OCI-LY1 (cell line): ENCODE data around the gene ASB7.

ENCODE experiments used
- H2AFZ ChIP-seq: fragments of 200-600 bp; sonication (generic), shearing (Covaris generic); 2 replicates; pipeline ENCODE4 v1.6.0; 2014; ENCODE audit warnings: antibody characterized with exemption, mild to moderate bottlenecking, low read length
- H3F3A ChIP-seq: fragments of 200-600 bp; sonication (generic), shearing (Covaris generic); 2 replicates; pipeline ENCODE4 v1.6.0; 2014; ENCODE audit warnings: mild to moderate bottlenecking, antibody characterized with exemption, low read length, moderate library complexity; ENCODE audit not compliant: insufficient read depth
- H3K27ac ChIP-seq: fragments of 200-600 bp; sonication (generic); 2 replicates; pipeline ENCODE4 v1.5.1; 2014; ENCODE audit warnings: low read length, mixed run types, mild to moderate bottlenecking, low read depth; ENCODE audit not compliant: poor library complexity, severe bottlenecking
- H3K27me3 ChIP-seq: fragments of 200-600 bp; sonication (generic); 2 replicates; pipeline ENCODE4 v1.6.0; 2014; ENCODE audit warnings: antibody characterized with exemption, mild to moderate bottlenecking, low read length, moderate library complexity; ENCODE audit not compliant: insufficient read depth
- H3K36me3 ChIP-seq: fragments of 200-600 bp; sonication (generic); 2 replicates; pipeline ENCODE4 v1.6.1; 2014; ENCODE audit warnings: mild to moderate bottlenecking, antibody characterized with exemption, low read length, moderate library complexity, mixed read lengths; ENCODE audit not compliant: insufficient read depth
- H3K4me1 ChIP-seq: fragments of 200-600 bp; sonication (generic); 2 replicates; pipeline ENCODE4 v1.5.1; 2014; ENCODE audit warnings: mild to moderate bottlenecking, low read length, moderate library complexity; ENCODE audit not compliant: insufficient read depth, severe bottlenecking
- H3K4me2 ChIP-seq: fragments of 200-600 bp; sonication (generic), shearing (Covaris generic); 2 replicates; pipeline ENCODE4 v1.6.1; 2014; ENCODE audit warnings: low read length
- H3K4me3 ChIP-seq: fragments of 200-600 bp; sonication (generic); 2 replicates; pipeline ENCODE4 v1.5.1; 2014; ENCODE audit warnings: low read length, low read depth, mild to moderate bottlenecking, mixed read lengths; ENCODE audit not compliant: poor library complexity, severe bottlenecking
- H3K79me2 ChIP-seq: fragments of 200-600 bp; shearing (Covaris generic); 2 replicates; pipeline ENCODE4 v1.6.1; 2016; ENCODE audit warnings: mixed run types, low read length, mixed read lengths; ENCODE audit not compliant: insufficient read depth
- H3K9ac ChIP-seq: fragments of 200-600 bp; sonication (generic), shearing (Covaris generic); 2 replicates; pipeline ENCODE4 v1.6.1; 2014; ENCODE audit warnings: mild to moderate bottlenecking, low read length, mixed read lengths
- H3K9me2 ChIP-seq: fragments of 200-600 bp; sonication (generic), shearing (Covaris generic); 2 replicates; pipeline ENCODE4 v1.6.1; 2014; ENCODE audit warnings: low read depth, mild to moderate bottlenecking, low read length, mixed read lengths
- H3K9me3 ChIP-seq: fragments of 200-600 bp; shearing (Covaris generic); 2 replicates; pipeline ENCODE4 v1.6.1; 2014; ENCODE audit warnings: low read length, mixed read lengths
- H4K20me1 ChIP-seq: fragments of 200-600 bp; sonication (generic), shearing (Covaris generic); 2 replicates; pipeline ENCODE4 v1.6.0; 2016; ENCODE audit warnings: mild to moderate bottlenecking, low read length; ENCODE audit not compliant: insufficient read depth
- EZH2 ChIP-seq: fragments of 200-600 bp; sonication (generic), shearing (Covaris generic); IDR thresholded peaks from 2 replicates; pipeline ENCODE4 v1.8.0; 2017; ENCODE audit warnings: borderline replicate concordance, mixed run types, mild to moderate bottlenecking, antibody characterized with exemption, low read length, moderate library complexity, mixed read lengths
- TF ChIP-seq, protein P1 (sequence below): fragments of 200-600 bp; sonication (generic), shearing (Covaris generic); IDR thresholded peaks from 2 replicates; pipeline ENCODE4 v1.5.1; 2017; ENCODE audit warnings: mild to moderate bottlenecking, antibody characterized with exemption, low read length, moderate library complexity, mixed read lengths

ASB7 gene, protein sequence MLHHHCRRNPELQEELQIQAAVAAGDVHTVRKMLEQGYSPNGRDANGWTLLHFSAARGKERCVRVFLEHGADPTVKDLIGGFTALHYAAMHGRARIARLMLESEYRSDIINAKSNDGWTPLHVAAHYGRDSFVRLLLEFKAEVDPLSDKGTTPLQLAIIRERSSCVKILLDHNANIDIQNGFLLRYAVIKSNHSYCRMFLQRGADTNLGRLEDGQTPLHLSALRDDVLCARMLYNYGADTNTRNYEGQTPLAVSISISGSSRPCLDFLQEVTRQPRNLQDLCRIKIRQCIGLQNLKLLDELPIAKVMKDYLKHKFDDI

DNA sequence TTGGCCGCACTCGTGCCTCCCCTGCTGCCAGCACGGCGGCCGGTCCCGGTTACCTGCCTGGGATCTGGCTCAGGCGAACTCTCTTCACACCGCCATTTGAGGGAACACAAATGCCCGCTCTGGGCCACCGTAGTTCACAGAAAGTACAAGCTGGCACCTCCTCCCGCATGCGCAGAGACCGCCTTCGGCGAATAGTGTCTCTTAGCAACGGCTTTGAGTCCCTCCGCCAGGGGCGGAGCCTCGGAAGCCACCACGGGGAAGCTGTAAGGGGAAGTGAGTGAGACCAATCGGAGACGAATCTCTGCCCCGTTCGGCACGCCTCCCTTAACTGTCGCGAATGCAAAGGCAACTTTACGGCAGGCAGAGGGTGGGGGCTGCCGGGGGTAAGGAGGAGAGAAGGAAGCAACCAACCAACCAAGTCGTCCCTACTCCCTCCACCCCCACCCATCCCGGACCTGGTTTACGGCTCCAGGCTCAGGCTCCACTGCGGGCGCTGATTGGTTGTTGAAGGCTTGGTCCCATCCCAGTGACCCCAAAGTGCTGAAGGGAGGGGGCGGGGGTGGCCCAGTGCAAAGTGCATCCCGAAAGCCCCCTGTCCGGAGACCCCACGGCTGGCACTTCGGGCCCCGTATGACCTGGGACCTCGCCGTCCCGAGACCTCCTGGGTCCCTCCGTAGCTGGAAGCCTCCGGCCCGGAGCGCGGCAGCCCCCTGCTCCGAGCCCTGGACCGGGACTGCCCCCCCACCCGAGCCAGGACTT is at the start of gene ASB7, which contains the start of gene LINS1:
Gene ASB7 (plus strand): TSS at position 526 of the 759 bp plus-strand sequence. CDS start 9,628 bp downstream, outside the sequence.
Gene LINS1 (minus strand): TSS at position 121 of the 759 bp plus-strand sequence. CDS start 21,342 bp downstream, outside the sequence.
- H3K27me3 ChIP-seq, result no peaks in the 10 kb centered on the region
- H4K20me1 ChIP-seq, result no peaks in the 10 kb centered on the region
- H3K27ac ChIP-seq, result peak within 1 kb of the TSS; percentile 60
- peaks cover 10% of the 10 kb centered on the region; the same call in 1 of the 2 replicates for H3K36me3 ChIP-seq
- no peaks in the 10 kb centered on the region for H3K9me2 ChIP-seq
- TF ChIP-seq EZH2, result no peak
- TF ChIP-seq, protein P1, sequence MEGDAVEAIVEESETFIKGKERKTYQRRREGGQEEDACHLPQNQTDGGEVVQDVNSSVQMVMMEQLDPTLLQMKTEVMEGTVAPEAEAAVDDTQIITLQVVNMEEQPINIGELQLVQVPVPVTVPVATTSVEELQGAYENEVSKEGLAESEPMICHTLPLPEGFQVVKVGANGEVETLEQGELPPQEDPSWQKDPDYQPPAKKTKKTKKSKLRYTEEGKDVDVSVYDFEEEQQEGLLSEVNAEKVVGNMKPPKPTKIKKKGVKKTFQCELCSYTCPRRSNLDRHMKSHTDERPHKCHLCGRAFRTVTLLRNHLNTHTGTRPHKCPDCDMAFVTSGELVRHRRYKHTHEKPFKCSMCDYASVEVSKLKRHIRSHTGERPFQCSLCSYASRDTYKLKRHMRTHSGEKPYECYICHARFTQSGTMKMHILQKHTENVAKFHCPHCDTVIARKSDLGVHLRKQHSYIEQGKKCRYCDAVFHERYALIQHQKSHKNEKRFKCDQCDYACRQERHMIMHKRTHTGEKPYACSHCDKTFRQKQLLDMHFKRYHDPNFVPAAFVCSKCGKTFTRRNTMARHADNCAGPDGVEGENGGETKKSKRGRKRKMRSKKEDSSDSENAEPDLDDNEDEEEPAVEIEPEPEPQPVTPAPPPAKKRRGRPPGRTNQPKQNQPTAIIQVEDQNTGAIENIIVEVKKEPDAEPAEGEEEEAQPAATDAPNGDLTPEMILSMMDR, result no peak
- peak within 1 kb of the TSS; percentile 89 for H3K9ac ChIP-seq
- H3F3A ChIP-seq, result no peaks in the 10 kb centered on the region
- H3K9me3 ChIP-seq, result no peaks in the 10 kb centered on the region
- peak within 1 kb of the TSS; percentile 72; the same call in 1 of the 2 replicates for H2AFZ ChIP-seq
- H3K4me2 ChIP-seq, result peak within 1 kb of the TSS; percentile 97
- H3K79me2 ChIP-seq, result peaks cover 52% of the 10 kb centered on the region
- peaks cover 41% of the 10 kb centered on the region for H3K4me1 ChIP-seq
- peak within 1 kb of the TSS; percentile 94 for H3K4me3 ChIP-seq

DNA sequence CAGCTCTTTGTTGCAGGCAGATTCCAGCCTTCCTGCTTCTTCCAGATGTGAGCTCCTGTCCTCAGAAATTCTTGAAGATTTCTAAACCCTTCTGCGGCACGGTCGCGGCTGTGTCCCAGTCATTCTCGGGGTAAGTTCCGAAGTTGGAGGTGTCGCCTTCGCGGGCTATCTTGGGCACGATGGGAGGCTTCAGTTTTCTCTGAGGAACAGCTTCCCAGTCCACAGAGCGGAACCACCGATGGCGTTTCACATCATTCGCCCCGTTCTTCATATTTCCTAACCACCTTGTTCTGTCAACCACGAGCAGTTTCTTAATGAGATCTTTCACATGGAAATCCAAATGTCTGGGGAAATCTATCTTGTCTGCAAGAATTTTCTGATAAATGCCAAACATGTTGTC is 48.9 kb upstream of the ASB7 start:
- no peak for TF ChIP-seq EZH2
- TF ChIP-seq, protein P1, result no peak

DNA sequence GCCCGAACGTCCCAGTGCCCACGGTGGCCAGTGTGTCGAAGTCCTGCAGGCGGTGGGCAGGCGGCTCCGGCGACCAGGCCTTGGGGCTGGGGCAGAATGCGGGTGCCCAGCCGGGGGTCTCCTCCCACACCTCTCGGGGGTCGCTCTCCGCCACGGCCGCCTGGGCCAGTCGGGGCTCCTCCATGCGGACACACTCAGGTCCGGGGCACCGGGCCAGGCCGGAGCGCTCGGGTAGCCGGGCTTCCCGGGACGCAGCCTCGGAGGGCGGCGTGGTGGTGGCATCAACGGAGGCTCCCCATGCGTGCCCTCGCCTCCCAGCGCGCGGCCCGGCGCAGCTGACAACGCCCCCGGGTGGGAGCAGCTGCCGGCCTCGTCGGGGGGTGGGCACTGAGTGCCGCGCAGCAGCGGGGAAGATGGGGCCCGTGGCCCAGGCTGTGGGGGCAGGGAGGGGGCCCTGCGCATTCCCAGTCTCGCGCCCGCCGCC is 43.6 kb upstream of the ASB7 start:
- Histone ChIP-seq H3K4me3 (no peak overlapping the region), H3K9me2 (no peaks in the 10 kb centered on the region), H4K20me1 (no peaks in the 10 kb centered on the region), H3K36me3 (no peaks in the 10 kb centered on the region), H3K79me2 (no peaks in the 10 kb centered on the region), H3K27ac (no peak overlapping the region), H3K4me1 (no peaks in the 10 kb centered on the region), H3K9ac (no peak overlapping the region), H3F3A (no peaks in the 10 kb centered on the region), H3K9me3 (no peaks in the 10 kb centered on the region), H3K4me2 (no peak overlapping the region), H2AFZ (no peak overlapping the region), H3K27me3 (no peaks in the 10 kb centered on the region)
- TF ChIP-seq, protein P1, result no peak
- TF ChIP-seq EZH2, result no peak

More for the DNA sequence above, 48.9 kb upstream of the ASB7 start:
- no peak overlapping the region for H3K27ac ChIP-seq
- no peak overlapping the region for H3K9ac ChIP-seq
- H3K4me1 ChIP-seq, result no peaks in the 10 kb centered on the region
- no peak overlapping the region for H3K4me2 ChIP-seq
- no peak overlapping the region for H3K4me3 ChIP-seq
- no peaks in the 10 kb centered on the region for H3K36me3 ChIP-seq
- H2AFZ ChIP-seq, result no peak overlapping the region
- no peaks in the 10 kb centered on the region for H3F3A ChIP-seq
- no peaks in the 10 kb centered on the region for H3K9me2 ChIP-seq
- H4K20me1 ChIP-seq, result no peaks in the 10 kb centered on the region
- H3K9me3 ChIP-seq, result no peaks in the 10 kb centered on the region
- H3K79me2 ChIP-seq, result no peaks in the 10 kb centered on the region
- no peaks in the 10 kb centered on the region for H3K27me3 ChIP-seq
